ENCODE data around the gene FBXO46. TPM values are rescaled to one million over a fixed set of nuclear protein-coding genes. Genes with fewer than 3 reads are reported as not detected.

Gene FBXO46
- total and polyA plus RNA-seq, 2 of the 13 experiments (the other 11 are each of a cell fraction or from before 2014, with no cell fraction given), result 6.2 to 6.4 TPM

GRCh38 chr19:45676851-45677263, 53.8 kb downstream of the FBXO46 start (continued):
- no peak for TF ChIP-seq MTERF4 (CRISPR knock-in tag; IDR thresholded peaks at IDR 0.05)
- no peak for TF ChIP-seq ZNF451 (CRISPR knock-in tag; IDR thresholded peaks at IDR 0.05)
- TF ChIP-seq ATF2 (CRISPR knock-in tag; IDR thresholded peaks at IDR 0.05), result no peak
- TF ChIP-seq MXD4 (CRISPR knock-in tag; IDR thresholded peaks at IDR 0.05), result no peak
- TF ChIP-seq ZNF768 (CRISPR knock-in tag; IDR thresholded peaks at IDR 0.05), result peak; percentile 20; the same call in 1 of the 2 replicates
- no peak for TF ChIP-seq ZNF709 (CRISPR knock-in tag; IDR thresholded peaks at IDR 0.05)
- peak; percentile 70 for TF ChIP-seq ZNF687 (CRISPR knock-in tag; IDR thresholded peaks at IDR 0.05)
- no peak for TF ChIP-seq ZFP90 (CRISPR knock-in tag; IDR thresholded peaks at IDR 0.05; ENCODE audit: borderline replicate concordance)
- TF ChIP-seq RELA (CRISPR knock-in tag; IDR thresholded peaks at IDR 0.05), result no peak
- no peak for TF ChIP-seq AGO2 (optimal IDR thresholded peaks at IDR 0.05; ENCODE audit: low read depth, low read length)
- no peak for TF ChIP-seq SRSF9 (IDR thresholded peaks at IDR 0.05; ENCODE audit: borderline replicate concordance, insufficient read depth, low read depth, low read length, poor library complexity, severe bottlenecking)
- TF ChIP-seq YEATS2 (CRISPR knock-in tag; IDR thresholded peaks at IDR 0.05; ENCODE audit: borderline replicate concordance), result no peak
- TF ChIP-seq NFATC3 (CRISPR knock-in tag; IDR thresholded peaks at IDR 0.05), result no peak
- TF ChIP-seq ZFP36L2 (CRISPR knock-in tag; IDR thresholded peaks at IDR 0.05), result no peak
- no peak for TF ChIP-seq PRMT3 (CRISPR knock-in tag; IDR thresholded peaks at IDR 0.05; ENCODE audit: borderline replicate concordance, low read depth)
- TF ChIP-seq ZNF33A (CRISPR knock-in tag; IDR thresholded peaks at IDR 0.05; ENCODE audit: borderline replicate concordance), result no peak
- TF ChIP-seq TRAFD1 (CRISPR knock-in tag; IDR thresholded peaks at IDR 0.05; ENCODE audit: borderline replicate concordance), result no peak
- no peak for TF ChIP-seq BORCS8-MEF2B (CRISPR knock-in tag; IDR thresholded peaks at IDR 0.05)
- TF ChIP-seq MEIS1 (CRISPR knock-in tag; IDR thresholded peaks at IDR 0.05; ENCODE audit: borderline replicate concordance), result no peak
- TF ChIP-seq MTF1 (CRISPR knock-in tag; IDR thresholded peaks at IDR 0.05), result no peak
- peak; percentile 67 for TF ChIP-seq KDM2A (CRISPR knock-in tag; IDR thresholded peaks at IDR 0.05; ENCODE audit: borderline replicate concordance, low read depth)
- TF ChIP-seq SNAI1 (CRISPR knock-in tag; IDR thresholded peaks at IDR 0.05; ENCODE audit: borderline replicate concordance), result no peak
